Measurements from ENCODE around the gene CDCA7L. TPM values are rescaled to one million over a fixed set of nuclear protein-coding genes. Genes with fewer than 3 reads are reported as not detected.

Gene CDCA7L, protein sequence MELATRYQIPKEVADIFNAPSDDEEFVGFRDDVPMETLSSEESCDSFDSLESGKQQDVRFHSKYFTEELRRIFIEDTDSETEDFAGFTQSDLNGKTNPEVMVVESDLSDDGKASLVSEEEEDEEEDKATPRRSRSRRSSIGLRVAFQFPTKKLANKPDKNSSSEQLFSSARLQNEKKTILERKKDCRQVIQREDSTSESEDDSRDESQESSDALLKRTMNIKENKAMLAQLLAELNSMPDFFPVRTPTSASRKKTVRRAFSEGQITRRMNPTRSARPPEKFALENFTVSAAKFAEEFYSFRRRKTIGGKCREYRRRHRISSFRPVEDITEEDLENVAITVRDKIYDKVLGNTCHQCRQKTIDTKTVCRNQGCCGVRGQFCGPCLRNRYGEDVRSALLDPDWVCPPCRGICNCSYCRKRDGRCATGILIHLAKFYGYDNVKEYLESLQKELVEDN
- total RNA-seq (2016; rRNA removed; fragmentation: Illumina TruSeq; extraction: Trizol) (2.7 and 3.4 TPM in 2 replicates), polyA plus RNA-seq (2011; rRNA removed) (3.7 and 4.2 TPM in 2 replicates), polyA minus RNA-seq (2011; rRNA and poly(A)+ RNA removed; ENCODE audit: low replicate concordance) (7.5 and 120 TPM in 2 replicates), Bru-seq, nascent RNA (percentile 30 among the genes with signal in this experiment), BruChase-seq, experiment 1, labeled RNA remaining after a 6-hour chase (percentile 27 among the genes with signal in this experiment), BruChase-seq, experiment 2, labeled RNA remaining after a 2-hour chase (percentile 25 among the genes with signal in this experiment)
- 1.1 TPM in 2 replicates for total RNA-seq (2016; cell fraction: cytosol; rRNA removed; fragmentation: Illumina TruSeq; extraction: Trizol; ENCODE audit: low read depth)
- total RNA-seq (2016; cell fraction: insoluble cytoplasmic fraction; rRNA removed; fragmentation: Illumina TruSeq; extraction: Trizol) = 2.4 and 3.7 TPM in 2 replicates
- total RNA-seq (2016; cell fraction: membrane; rRNA removed; fragmentation: Illumina TruSeq; extraction: Trizol) = 2.4 and 2.7 TPM in 2 replicates
- 2.5 and 2.8 TPM in 2 replicates for total RNA-seq (2016; cell fraction: nucleus; rRNA removed; fragmentation: Illumina TruSeq; extraction: Trizol)
- 4.0 and 4.2 TPM in 2 replicates for polyA plus RNA-seq (2011; cell fraction: cytosol; rRNA removed)
- 3.2 and 3.5 TPM in 2 replicates for polyA plus RNA-seq (2011; cell fraction: nucleus; rRNA removed)
- polyA plus RNA-seq (2012) = 2.1 and 4.3 TPM in 2 replicates
- 0.18 and 0.43 TPM in 2 replicates for polyA plus RNA-seq (2016; cell fraction: cytosol; fragmentation: Illumina TruSeq; extraction: Trizol; ENCODE audit: low read depth)
- polyA plus RNA-seq (2016; cell fraction: insoluble cytoplasmic fraction; fragmentation: Illumina TruSeq; extraction: Trizol; ENCODE audit: low read depth) = 3.2 and 4.3 TPM in 2 replicates
- 1.4 and 1.6 TPM in 2 replicates for polyA plus RNA-seq (2016; cell fraction: membrane; fragmentation: Illumina TruSeq; extraction: Trizol; ENCODE audit: low read depth)
- 3.5 and 3.7 TPM in 2 replicates for polyA plus RNA-seq (2016; cell fraction: nucleus; fragmentation: Illumina TruSeq; extraction: Trizol; ENCODE audit: insufficient read depth, low read depth)
- 4.8 and 6.8 TPM in 2 replicates for polyA minus RNA-seq (2011; cell fraction: cytosol; rRNA and poly(A)+ RNA removed)
- polyA minus RNA-seq (2011; cell fraction: nucleus; rRNA and poly(A)+ RNA removed) = 6.8 and 8.5 TPM in 2 replicates
- long read RNA-seq, experiment 1, partial matches to known transcripts = 1 of 5 reads
- long read RNA-seq, experiment 1, other reads (novel, unspliced or antisense) = 2 of 5 reads
- long read RNA-seq, experiment 2, partial matches to known transcripts = 2 of 3 reads
- long read RNA-seq, experiment 2, other reads (novel, unspliced or antisense) = 0 of 3 reads

DNA sequence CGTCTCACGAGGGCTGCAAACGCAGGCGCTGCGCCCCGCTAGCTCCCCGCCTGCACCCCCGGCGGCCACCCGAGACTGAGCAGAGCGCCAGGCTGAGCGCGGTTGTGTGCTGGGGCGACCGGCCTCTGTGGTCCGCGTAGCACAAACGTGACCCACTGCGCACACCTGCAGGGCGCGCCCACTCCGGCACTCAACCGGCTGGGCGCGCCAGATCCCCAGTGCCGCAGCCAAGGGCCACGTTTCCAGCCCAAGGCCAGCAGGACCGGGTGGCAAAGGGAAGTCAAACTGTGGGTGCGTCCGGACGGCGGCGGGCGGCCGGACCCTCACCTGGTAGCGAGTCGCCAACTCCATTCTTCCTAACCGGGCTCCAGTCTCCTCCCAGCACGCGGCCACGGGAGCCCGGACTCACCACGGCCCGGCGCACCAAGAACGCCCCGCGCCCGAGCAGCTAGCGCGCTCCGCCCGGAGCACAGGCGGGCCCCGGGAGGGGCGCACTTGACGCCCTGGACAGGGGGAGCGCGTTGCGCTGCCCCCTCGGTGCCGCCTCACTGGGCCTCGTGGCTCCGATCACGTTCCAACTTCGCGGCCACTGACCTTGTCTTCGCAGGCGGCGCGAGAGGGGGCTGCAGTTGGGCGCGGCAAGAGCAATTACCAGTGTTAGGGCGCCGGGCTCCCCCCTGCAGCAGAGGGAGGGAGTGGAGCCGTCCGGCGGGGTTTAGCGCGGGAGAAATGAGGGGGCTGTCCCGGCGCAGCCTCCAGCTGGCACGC is at the start of gene CDCA7L:
TSS of gene CDCA7L (minus strand) at position 446 of the 768 bp plus-strand sequence. CDS start at position 351, 95 bp downstream.
- Histone ChIP-seq H3K9me3 (ENCODE audit: low read length) (no peaks in the 10 kb centered on the region), H3K27ac (ENCODE audit: extremely low read length, insufficient read depth, low read length) (no peak within 1 kb of the TSS), H3K36me3 (replicated peaks in 1 of 2; ENCODE audit: control insufficient read depth in 1 of 2, insufficient read depth in 2 of 2, low read length in 2 of 2) (no peaks in the 10 kb centered on the region), H3K4me3 (replicated peaks in 1 of 3; ENCODE audit: insufficient read depth in 1 of 3, low read depth in 2 of 3, low read length in 3 of 3) (peak within 1 kb of the TSS in 2 of 3 experiments; percentile 31 to 40; a peak in 4 of 6 replicates), H3K9ac (ENCODE audit: insufficient read depth, low read depth, low read length) (no peak within 1 kb of the TSS), H3K4me1 (ENCODE audit: insufficient read depth, low read length) (no peaks in the 10 kb centered on the region), H3K4me2 (ENCODE audit: low read depth, low read length) (peak within 1 kb of the TSS; percentile 43), H2AFZ (ENCODE audit: low read length) (no peak within 1 kb of the TSS), H3K27me3 (ENCODE audit: control insufficient read depth in 1 of 2, insufficient read depth in 2 of 2, low read length in 2 of 2) (peaks cover 0 to 7% of the 10 kb centered on the region in 2 experiments; a peak in 2 of 5 replicates), H3K79me2 (ENCODE audit: insufficient read depth, low read length) (no peaks in the 10 kb centered on the region), H4K20me1 (ENCODE audit: insufficient read depth, low read length) (no peaks in the 10 kb centered on the region)
- ChIA-PET CTCF (ENCODE audit: low intra/inter-chr PET ratio, low total read pairs) (no interaction called here), POLR2A (no interaction called here)
- no peak for DNase-seq (ENCODE audit: low spot score)
- intact Hi-C loops (cut with micrococcal nuclease; ENCODE audit: unreplicated experiment) = no loop called here
- TSS peak; percentile 55 for BruUV-seq (replicated peaks)
- WGBS (ENCODE audit: low lambda C conversion rate) = 32% methylated on average over 26 of the region's 83 CpGs
- in situ Hi-C loops (cut with HindIII; ENCODE audit: extremely low pct_ligation_motif_present, low pct_unique_long_range_greater_than_20kb) = no loop called here
- FAIRE-seq = no peak
- ATAC-seq = peak; percentile 88
- TF ChIP-seq, protein P1, sequence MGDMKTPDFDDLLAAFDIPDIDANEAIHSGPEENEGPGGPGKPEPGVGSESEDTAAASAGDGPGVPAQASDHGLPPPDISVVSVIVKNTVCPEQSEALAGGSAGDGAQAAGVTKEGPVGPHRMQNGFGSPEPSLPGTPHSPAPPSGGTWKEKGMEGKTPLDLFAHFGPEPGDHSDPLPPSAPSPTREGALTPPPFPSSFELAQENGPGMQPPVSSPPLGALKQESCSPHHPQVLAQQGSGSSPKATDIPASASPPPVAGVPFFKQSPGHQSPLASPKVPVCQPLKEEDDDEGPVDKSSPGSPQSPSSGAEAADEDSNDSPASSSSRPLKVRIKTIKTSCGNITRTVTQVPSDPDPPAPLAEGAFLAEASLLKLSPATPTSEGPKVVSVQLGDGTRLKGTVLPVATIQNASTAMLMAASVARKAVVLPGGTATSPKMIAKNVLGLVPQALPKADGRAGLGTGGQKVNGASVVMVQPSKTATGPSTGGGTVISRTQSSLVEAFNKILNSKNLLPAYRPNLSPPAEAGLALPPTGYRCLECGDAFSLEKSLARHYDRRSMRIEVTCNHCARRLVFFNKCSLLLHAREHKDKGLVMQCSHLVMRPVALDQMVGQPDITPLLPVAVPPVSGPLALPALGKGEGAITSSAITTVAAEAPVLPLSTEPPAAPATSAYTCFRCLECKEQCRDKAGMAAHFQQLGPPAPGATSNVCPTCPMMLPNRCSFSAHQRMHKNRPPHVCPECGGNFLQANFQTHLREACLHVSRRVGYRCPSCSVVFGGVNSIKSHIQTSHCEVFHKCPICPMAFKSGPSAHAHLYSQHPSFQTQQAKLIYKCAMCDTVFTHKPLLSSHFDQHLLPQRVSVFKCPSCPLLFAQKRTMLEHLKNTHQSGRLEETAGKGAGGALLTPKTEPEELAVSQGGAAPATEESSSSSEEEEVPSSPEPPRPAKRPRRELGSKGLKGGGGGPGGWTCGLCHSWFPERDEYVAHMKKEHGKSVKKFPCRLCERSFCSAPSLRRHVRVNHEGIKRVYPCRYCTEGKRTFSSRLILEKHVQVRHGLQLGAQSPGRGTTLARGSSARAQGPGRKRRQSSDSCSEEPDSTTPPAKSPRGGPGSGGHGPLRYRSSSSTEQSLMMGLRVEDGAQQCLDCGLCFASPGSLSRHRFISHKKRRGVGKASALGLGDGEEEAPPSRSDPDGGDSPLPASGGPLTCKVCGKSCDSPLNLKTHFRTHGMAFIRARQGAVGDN (CRISPR knock-in tag; IDR thresholded peaks at IDR 0.05) = peak; percentile 47; the same call in 1 of the 2 replicates
- TF ChIP-seq SRSF9 (IDR thresholded peaks at IDR 0.05; ENCODE audit: borderline replicate concordance, insufficient read depth, low read depth, low read length, poor library complexity, severe bottlenecking) (no peak), ZNF772 (CRISPR knock-in tag; IDR thresholded peaks at IDR 0.05) (peak; percentile 26; the same call in 1 of the 2 replicates), MYNN (CRISPR knock-in tag; IDR thresholded peaks at IDR 0.05; ENCODE audit: low read depth) (no peak), ZSCAN9 (CRISPR knock-in tag; IDR thresholded peaks at IDR 0.05; ENCODE audit: borderline replicate concordance) (no peak), ZNF605 (CRISPR knock-in tag; IDR thresholded peaks at IDR 0.05) (0 out of 2 replicates have a peak, but pooled peaks have one; percentile 25)
- TF ChIP-seq, protein P2, sequence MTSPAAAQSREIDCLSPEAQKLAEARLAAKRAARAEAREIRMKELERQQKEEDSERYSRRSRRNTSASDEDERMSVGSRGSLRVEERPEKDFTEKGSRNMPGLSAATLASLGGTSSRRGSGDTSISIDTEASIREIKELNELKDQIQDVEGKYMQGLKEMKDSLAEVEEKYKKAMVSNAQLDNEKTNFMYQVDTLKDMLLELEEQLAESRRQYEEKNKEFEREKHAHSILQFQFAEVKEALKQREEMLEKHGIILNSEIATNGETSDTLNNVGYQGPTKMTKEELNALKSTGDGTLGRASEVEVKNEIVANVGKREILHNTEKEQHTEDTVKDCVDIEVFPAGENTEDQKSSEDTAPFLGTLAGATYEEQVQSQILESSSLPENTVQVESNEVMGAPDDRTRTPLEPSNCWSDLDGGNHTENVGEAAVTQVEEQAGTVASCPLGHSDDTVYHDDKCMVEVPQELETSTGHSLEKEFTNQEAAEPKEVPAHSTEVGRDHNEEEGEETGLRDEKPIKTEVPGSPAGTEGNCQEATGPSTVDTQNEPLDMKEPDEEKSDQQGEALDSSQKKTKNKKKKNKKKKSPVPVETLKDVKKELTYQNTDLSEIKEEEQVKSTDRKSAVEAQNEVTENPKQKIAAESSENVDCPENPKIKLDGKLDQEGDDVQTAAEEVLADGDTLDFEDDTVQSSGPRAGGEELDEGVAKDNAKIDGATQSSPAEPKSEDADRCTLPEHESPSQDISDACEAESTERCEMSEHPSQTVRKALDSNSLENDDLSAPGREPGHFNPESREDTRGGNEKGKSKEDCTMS (CRISPR knock-in tag; conservative IDR thresholded peaks at IDR 0.05) = no peak
